GM18870 (cell line): ENCODE data around the gene RAB29.

Experiments
- ATAC-seq: cut with Tn5 transposase; IDR thresholded peaks from one replicate; pipeline ENCODE4 v1.9.1; 2021; ENCODE audit warnings: moderate library complexity; ENCODE audit not compliant: unreplicated experiment

The RAB29 gene

DNA sequence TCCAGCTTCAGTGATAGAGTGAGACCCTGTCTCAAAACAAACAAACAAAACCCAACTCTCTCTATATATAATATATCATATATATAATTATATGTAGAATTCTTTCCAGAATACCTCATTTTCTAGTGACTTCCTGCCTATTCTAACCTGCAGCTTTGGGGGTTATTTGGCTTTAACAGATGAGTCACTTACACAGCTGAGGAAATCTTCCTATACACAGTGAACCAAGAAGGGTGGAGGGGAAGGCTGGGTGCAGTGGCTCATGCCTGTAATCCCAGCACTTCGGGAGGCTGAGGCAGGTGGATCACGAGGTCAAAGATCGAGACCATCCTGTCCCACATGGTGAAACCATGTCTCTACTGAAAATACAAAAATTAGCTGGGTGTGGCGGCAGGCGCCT is 9.2 kb downstream of the RAB29 start:
- no peak for ATAC-seq

DNA sequence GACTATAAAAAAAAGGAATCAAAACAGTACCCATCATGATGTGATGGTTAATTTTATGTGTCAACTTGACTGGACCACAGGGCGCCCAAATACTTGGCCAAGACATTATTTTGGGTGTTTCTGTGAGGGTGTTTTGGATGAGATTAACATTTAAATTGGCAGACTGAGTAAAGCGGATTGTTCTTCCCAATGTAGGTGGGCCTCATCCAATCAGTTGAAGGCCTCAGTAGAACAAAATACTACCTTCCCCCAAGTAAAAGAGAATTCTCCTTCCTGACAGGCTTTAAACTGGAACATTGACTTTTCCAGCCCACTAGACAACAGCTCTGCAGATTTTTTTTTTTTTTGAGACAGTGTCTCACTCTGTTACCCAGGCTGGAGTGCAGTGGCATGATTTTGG is 10.7 kb downstream of the RAB29 start:
- ATAC-seq, result no peak

DNA sequence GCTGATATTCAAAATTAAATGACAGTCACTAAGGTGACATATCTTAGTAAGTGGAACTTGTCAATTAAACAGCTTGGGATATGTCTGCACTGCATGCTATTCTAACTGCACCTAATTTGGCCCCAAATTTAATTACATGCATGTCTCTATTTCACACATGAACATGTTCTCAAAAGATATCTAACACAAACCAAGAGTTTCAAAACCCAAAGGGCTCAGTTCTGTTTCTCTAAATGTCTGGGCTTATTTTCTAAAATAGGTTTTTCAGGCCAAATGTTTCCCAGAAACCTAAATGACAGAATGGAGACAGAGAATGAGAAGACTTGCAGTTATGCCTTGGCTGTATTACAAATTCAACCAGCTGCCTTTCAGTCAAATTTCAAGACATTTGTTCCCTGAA is 11.3 kb downstream of the RAB29 start:
- ATAC-seq, result no peak

DNA sequence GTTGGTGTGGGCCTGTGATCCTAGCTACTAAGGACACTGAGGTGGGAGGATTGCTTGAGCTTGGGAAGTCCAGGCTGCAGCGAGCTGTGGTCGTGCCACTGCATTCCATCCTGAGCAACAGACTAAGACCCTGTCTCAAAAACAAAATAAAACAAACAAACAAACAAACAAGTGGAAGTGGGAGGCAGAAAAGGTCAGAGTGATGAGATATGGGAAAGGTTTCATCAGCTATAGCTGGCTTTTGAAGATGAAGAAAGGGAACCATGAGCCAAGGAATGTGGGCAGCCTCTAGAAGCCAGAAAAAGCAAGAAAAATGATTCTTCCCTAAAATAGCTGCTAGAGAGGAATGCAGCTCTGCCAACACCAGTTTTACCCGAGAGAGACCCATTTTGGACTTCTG is 14.7 kb downstream of the RAB29 start:
- ATAC-seq, result no peak

DNA sequence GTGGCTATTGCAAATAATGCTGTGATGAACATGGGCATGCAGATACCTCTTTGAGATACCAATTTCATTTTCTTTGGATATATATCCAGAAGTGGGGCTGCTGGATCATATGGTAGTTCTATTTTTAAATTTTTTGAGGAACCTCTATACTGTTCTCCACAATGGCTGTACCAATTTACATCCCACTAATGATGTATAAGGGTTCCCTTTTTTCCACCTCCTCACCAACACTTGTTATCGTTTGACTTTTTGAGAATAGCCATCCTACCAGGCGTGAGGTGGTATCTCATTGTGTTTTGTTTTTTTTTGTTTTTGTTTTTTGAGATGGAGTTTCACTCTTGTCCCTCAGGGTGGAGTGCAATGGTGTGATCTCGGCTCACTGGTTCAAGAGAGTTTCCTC is 18.7 kb downstream of the RAB29 start:
- ATAC-seq, result no peak

DNA sequence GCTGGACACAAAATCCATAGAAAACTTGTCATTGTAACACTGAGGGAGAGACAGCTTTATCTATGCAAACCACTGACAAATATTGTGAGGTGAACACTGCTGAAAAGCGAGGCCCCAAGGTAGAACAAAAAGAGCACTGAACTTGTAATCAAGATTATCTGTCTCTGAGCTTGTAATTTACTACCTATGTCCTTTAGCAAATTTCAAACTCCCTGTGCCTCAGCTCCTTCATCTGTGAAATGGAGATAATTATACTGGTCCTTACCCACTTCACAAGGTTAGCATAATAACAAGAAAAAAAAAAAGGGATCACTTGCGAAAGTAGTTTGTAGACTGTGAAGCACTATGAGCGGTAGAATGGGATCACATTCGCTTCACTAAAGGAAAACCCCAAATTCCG is 20.4 kb downstream of the RAB29 start:
- ATAC-seq, result no peak

DNA sequence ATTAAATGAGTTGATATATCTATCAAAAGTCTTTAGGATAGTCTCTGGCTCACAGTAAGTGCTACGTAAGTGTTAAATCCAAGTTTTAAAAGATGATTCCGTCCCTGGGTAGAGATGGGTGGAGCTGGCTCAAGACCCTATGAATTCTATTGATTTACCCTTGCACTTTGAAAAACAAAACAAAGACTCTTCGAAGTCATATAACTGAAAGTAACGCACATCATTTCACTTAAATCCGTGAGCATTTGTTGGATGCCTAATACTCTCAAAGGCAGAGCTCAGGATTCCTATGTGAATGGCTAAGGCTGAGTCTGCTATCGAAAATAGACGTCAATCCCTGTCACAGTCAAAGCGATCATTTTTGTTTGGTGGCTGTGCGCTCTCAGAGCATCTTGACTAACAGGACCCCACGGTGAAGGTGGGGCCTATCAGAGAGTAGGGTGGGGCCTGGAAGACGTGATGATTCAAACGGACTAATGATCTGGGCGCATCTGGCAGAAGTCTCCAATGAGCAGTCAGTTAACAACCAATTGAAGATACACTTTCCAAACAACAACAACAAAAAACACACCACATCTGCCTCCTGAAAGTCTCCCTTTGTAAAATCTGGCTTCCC is 24.1 kb downstream of the RAB29 start:
- ATAC-seq, result no peak

DNA sequence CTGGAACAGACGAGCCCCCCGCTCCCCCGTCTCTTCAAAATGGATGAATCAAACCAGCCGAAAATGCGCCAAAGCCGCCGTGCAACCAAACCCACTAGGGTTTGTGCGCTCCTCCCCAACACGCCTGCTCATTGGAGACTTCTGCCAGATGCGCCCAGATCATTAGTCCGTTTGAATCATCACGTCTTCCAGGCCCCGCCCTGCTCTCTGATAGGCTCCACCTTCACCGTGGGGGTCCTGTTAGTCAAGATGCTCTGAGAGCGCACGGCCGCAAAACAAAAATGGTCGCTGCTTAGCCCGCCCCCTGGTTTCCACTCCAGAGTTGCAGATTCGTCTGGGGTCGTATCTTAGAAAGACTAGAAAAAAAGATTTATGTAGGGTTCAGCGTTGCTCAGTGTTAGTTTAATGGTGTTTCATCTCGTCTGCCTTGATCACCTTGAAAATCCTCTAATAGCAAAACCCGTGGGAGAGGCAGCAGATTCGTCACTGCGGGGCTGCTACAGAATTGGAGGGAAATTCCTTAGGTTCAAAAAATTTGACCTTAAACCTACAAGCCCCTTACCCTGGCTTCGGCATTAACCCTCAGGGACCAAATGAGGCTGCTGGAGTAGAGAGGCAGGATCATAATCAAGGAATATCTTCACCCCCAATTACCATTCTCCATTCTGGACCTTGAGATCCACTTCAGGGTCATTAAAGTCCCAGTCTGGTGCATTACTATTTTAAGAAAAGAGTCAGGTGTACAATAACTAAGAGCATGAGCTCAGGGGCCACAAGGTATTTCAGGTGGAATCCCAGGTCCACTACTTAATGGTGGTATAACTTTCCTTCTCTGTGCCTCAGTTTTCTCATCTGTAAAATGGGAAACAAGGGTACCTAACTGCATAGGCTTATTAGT is 24.9 kb downstream of the RAB29 start, which contains the start of gene NUCKS1:
TSS of gene NUCKS1 (minus strand) at position 45 of the 898 bp plus-strand sequence. CDS start 209 bp downstream, outside the sequence.
- peak; percentile 89 for ATAC-seq

DNA sequence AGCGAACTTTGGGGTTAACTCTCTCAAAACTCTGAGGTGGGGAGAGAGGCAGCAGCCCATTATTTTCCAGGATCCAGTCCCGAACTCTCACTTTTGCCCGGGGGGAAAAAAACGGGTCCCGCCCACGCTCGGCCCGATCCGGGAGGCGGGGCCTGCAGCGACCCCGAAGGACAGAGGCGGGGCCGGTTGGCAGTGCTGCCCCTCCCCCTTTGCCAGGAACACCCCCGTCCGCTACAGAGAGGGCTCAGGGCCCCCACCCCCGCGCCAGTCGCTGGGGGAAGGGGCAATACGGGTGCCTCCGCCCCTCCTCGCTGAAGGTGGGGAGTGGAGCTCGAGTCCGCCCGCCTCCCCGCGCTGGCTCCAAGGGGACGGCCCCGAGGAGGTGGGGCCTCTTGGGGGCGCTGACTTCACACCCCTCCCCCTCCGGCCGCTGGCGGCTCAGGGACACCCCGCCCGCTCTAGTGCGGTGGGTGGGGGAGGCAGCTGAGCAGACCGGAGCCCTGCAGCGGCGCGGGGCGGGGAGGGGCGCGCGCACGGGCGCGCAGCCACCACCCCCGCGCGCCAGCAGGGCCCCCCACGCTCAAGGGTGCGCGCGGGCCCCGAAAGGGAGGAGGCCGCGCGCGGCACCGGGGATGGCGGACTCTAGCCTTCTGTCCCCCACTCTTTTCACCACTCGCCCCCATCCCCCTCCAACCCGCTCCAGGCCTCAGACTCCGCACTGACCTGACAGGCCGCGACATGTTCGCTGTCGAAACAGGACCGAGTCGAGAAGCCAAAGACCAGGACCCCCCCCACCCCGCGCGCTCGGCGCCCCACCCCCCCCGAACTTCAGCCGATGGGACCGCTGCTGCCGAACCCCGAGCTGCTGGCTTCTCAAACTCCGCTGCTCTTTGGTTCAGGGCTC is 25.8 kb downstream of the RAB29 start:
- ATAC-seq, result peak; percentile 40

DNA sequence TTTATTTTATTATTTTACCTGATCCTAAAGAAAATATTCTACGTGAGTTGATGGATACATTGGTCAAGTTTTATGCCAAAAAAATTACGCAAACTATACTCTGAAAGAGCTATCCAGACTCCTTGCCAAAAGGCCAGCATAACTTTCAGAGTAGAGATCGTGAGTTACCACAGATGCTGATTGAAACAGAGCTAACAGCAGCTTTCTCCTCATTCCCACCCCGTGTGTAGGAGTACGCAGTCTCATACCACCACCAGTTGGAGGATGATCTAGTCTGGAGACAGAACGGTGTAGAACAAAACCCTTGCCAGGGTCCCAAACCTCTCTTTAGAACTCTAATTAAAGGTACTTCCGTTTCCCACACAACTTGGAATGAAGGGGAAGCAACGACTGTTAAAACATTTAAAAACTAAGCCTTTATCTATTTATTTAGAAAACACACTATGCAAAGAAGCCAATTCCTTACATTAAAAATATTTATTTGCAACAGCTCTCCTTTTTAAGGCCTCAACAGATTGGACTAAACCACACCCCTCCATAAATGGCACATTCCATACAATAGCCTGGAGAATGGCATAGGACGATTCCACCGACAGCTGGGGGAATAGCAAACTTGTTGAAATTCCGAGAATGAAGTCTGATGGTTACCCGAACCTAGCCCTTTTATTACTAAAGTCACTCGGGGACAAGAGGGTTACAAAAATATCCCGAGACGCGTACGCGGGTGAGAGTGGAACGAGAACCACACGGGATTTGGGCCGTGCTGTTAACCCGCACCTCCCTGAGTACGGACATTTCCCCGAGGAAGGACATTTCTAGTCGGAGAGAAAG is 26.7 kb downstream of the RAB29 start:
- peak; percentile 6 for ATAC-seq

DNA sequence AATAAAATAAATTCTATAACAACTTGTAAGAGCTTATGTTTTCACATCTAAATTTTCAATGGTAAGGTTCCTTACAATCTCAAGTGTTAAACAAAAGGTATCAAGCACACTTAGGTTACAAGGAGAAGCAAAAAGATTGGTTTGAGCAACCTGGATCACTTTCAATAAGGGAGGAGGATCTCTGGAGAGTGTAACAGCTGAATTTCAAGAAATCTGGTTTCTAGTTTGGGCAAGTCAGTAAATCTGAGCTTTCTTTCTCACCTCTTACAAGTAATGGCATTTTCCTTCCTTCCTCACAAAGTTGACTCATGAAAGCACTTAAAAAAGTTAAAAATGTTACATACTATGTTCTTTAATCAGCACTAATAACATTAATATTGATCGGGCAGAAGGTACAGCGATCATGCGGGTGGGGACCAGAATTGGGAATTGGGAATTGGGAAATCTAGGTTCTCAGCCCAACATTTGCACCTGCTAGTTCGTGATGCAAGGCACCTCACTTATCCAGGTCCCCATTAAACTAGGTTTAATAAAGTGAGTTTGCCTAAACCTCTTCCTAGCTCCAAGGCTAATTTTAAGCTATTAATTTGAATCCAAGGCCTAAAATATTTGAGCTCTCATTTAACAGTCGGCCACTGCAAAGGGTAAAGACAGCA is 28.4 kb downstream of the RAB29 start:
- ATAC-seq, result no peak

DNA sequence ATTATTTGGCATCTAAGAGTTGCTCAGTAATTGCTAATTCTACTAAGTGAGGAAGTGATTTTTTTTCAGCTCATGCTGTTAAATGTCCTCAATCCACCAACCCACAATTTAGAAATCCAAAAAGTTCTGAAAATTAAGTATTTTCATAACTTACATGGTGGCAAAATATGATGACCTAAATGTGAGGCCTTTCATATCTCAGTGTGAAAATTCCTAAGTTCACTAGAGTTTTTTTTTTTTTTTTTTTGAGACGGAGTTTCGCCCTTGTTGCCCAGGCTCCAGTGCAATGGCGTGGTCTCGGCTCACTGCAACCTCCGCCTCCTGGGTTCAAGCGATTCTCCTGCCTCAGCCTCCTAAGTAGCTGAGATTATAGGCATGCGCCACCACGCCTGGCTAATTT is 30.9 kb downstream of the RAB29 start:
- ATAC-seq, result no peak

DNA sequence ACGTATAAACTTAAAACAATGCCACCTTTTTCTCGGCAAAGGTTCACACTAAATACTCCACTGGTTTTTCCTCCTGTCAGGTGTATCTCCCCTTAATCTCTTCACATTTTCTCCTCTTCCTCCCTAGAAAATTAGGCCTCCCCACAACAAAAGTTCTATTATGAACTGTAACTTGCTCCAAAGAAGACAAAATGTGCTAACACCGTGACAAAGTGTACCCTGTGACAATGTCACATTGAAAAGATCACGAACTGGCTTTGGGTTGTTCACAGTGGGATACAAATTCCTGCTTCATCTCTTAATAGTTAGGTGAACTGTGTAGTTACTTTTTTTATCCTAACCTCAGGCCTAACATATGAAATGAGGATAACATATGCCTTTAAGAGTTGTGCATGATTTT is 31.3 kb downstream of the RAB29 start:
- ATAC-seq, result no peak

DNA sequence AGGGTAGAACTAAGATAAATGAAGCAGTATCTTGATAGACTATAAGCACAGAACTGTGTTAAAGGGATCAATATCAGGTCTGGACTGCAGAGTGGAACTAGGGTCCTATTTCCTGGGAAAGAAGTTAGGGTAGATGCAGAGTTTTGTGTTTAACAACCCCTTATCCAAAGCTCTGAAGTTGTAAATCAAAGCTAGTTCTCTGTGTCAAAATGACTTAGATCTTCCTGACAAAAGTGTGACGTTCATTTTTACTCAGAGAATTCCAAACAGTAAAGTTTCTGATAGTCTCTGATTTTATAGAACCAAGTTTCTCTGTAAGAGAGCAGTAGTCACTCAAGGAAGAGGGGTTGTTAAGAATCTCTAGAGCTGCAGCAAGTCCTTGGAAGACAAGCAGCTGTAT is 33.6 kb downstream of the RAB29 start:
- ATAC-seq, result no peak

DNA sequence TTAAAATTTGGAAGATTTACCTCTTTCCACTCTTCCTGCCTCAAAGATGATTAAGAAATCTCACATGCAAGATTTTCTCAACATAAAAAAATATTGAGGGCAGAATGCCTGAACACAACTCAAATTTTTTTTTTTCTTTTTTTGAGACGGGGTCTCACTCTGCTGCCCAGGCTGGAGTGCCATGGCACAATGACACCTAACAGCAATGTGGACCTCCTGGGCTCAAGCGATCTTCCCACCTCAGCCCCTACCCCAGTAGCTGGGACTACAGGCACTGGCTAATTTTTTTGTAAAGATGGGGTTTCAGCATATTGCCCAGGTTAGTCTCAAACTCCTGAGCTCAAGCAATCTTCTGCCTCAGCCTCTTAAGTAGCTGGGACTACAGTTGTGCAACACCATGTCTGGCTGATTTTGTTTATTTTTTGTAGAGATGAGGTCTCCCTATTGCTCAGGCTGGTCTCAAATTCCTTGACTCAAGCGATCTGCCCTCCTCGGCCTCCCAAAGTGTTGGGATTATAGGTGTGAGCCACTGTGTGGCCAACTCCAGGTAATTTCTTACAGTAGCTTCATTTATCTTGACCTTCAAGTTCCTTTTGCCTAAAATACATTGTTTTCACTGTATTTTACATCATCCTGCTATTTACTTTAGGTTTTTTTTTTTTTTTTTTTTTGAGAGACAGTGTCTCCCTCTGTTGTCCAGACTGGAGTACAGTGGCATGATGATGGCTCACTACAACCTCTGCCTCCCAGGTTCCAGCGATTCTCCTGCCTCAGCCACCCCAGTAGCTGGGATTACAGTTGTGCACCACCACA is 35.7 kb downstream of the RAB29 start:
- no peak for ATAC-seq

DNA sequence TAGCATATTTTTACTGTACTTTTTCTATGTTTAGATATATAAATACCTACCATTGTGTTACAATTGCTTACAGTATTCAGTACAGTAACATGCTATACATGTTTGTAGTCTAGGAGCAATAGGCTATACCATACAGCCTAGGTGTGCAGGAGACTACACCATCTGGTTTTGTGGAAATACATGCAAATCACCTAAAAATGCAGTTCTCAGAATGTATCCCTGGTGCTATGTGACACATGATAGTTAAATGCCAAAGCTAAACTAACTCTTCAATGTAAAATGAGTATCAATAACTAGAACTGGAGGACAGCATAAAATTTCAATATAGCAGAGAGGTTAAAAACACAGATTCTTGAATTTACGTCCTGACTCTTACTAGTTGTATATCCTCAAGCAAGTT is 40.1 kb downstream of the RAB29 start:
- no peak for ATAC-seq

DNA sequence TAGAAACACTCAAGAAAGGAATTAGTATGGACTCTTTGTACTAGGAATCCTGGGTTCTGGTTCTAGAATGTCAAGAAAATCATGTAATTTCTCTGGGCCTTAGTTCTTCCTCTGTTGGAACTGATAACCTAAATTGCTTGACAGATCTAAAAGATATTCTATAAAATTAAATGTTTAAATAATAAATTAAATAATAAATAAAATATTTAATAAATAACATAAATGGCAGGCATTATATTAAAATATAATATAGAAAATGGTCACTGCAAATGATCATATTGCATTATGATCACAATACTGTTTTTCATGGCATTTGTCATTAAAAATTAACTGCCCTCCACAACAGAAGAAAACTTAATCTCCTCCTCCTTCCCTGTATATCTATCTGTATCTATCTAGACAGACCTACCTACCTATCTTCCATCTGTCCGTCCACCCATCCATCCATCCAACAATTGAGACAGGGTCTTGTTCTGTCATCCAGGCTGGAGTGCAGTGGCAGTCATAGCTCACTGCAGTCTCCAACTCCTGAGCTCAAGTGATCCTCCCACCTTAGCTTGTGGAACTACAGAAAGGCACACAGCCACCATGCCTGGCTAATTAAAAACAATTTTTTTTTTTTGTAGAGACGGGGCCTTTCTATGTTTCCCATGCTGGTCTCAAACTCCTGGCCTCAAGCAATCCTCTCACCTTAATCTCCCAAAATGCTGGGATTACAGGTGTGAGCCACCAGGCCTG is 41.7 kb downstream of the RAB29 start:
- ATAC-seq, result no peak

DNA sequence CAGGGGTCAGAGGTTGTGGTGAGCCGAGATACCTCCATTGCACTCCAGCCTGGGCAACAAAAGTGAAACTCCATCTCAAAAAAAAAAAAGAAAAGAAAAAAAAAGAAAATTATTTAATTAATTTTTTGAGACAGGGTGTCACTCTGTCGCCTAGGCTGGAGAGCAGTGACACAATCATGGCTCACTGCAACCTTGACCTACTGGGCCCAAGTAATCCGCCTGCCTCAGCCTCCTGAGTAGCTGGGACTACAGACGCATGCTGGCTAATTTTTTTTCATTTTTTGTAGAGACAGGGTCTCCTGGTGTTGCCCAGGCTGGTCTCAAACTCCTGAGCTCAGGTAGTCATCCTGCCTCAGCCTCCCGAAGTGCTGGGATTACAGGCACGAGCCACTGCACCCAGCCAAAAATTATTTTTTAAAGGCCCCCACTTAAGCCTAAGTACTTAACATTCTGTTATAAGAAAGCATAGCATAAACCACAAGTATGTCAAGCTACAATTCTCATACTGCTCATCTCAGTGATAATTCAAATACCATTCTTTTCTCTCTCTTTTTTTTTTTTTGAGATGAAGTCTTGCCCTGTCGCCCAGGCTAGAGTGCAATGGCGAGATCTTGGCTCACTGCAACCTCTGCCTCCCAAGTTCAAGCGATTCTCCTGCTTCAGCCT is 45.2 kb downstream of the RAB29 start:
- no peak for ATAC-seq
